A549 (cell line): ENCODE measurements around the gene SCAANT1. TPM values are rescaled to one million over a fixed set of nuclear protein-coding genes. Genes with fewer than 3 reads are reported as not detected.

ENCODE experiments used
- ATAC-seq, 2 experiments: fragments of 200-7000 bp in 1 of 2; fragments of >200 bp in 1 of 2; cut with Nextera tagmentation in 1 of 2; cut with Tn5 transposase in 1 of 2; 3 replicates each; pipeline versions ENCODE4 v1.8.0 to v1.9.1; 2018 to 2020; ENCODE audit warnings: mild to moderate bottlenecking in 1 of 2, moderate library complexity in 1 of 2
- CTCF ChIA-PET: fragments of 300-600 bp; sonication (Branson Sonifier 250); formaldehyde crosslinking; extraction: SDS; loops from one replicate; lab custom pipeline; 2021; ENCODE audit warnings: antibody characterized with exemption, inconsistent platforms; lab: Yijun Ruan, JAX
- POLR2A ChIA-PET: fragments of 350-600 bp; formaldehyde crosslinking; extraction: SDS; loops from one replicate; lab custom pipeline; 2021; ENCODE audit warnings: antibody characterized with exemption, inconsistent platforms; lab: Yijun Ruan, JAX
- DNase-seq, 2 experiments: peaks; one replicate each; pipeline versions ENCODE4 v3.0.0 to v3.0.0-alpha.2; 2011 to 2016; ENCODE audit warnings: low read depth in 1 of 2, low spot score in 1 of 2
- FAIRE-seq: peaks from 2 replicates; lab custom pipeline; 2011; peaks lifted over from hg19 to GRCh38; lab: Jason Lieb, UNC
- H3K27ac ChIP-seq, 2 experiments: fragments of >200 bp; sonication (Bioruptor Twin); formaldehyde crosslinking; 3 replicates each; pipeline ENCODE4 v1.5.1; 2016 to 2017
- H3K4me1 ChIP-seq: fragments of >200 bp; sonication (Bioruptor Twin); formaldehyde crosslinking; 3 replicates; pipeline ENCODE4 v1.6.1; 2016
- H3K4me2 ChIP-seq: fragments of >200 bp; sonication (Bioruptor Twin); formaldehyde crosslinking; 3 replicates; pipeline ENCODE4 v1.6.1; 2016
- H3K4me3 ChIP-seq: fragments of >200 bp; sonication (Bioruptor Twin); formaldehyde crosslinking; 3 replicates; pipeline ENCODE4 v1.5.1; 2016
- H3K9me3 ChIP-seq: fragments of >200 bp; sonication (Bioruptor Twin); formaldehyde crosslinking; 3 replicates; pipeline ENCODE4 v1.6.1; 2016
- ATOH8 ChIP-seq: fragments of 250-450 bp; sonication (Bioruptor Pico); IDR thresholded peaks from 2 replicates; pipeline ENCODE4 v1.5.0; 2020; ENCODE audit warnings: low read depth, mild to moderate bottlenecking, moderate library complexity
- BHLHE40 ChIP-seq: IDR thresholded peaks from 2 replicates; pipeline ENCODE4 v1.6.1; 2012; ENCODE audit warnings: low read depth, low read length, inconsistent platforms
- CHD4 ChIP-seq: fragments of 200-600 bp; sonication (generic); IDR thresholded peaks from 2 replicates; pipeline ENCODE4 v1.6.1; 2016; ENCODE audit warnings: antibody characterized with exemption, mild to moderate bottlenecking, borderline replicate concordance
- CTCF ChIP-seq: fragments of >200 bp; sonication (Bioruptor Twin); formaldehyde crosslinking; IDR thresholded peaks from 3 replicates; pipeline ENCODE4 v1.5.1; 2016
- EP300 ChIP-seq, 2 experiments: fragments of >200 bp; sonication (Bioruptor Twin); formaldehyde crosslinking; IDR thresholded peaks; 2 replicates in 1 of 2; 3 replicates in 1 of 2; pipeline ENCODE4 v1.6.1; 2016 to 2017
- HEYL ChIP-seq: fragments of 250-450 bp; sonication (Bioruptor Pico); IDR thresholded peaks from 2 replicates; pipeline ENCODE4 v1.8.0; 2021; ENCODE audit warnings: mild to moderate bottlenecking, moderate library complexity
- HMGXB4 ChIP-seq: fragments of 250-450 bp; sonication (Bioruptor Pico); IDR thresholded peaks from 2 replicates; pipeline ENCODE4 v1.5.0; 2021; ENCODE audit warnings: mild to moderate bottlenecking, moderate library complexity, borderline replicate concordance
- KDM1A ChIP-seq: fragments of 200-600 bp; sonication (generic); IDR thresholded peaks from 2 replicates; pipeline ENCODE4 v1.6.1; 2016; ENCODE audit warnings: low read depth, mild to moderate bottlenecking
- KDM5A ChIP-seq: fragments of 200-600 bp; sonication (generic); IDR thresholded peaks from 2 replicates; pipeline ENCODE4 v1.6.1; 2016; ENCODE audit warnings: antibody characterized with exemption, mild to moderate bottlenecking
- MAZ ChIP-seq: fragments of 150-350 bp; IDR thresholded peaks from 2 replicates; pipeline ENCODE4 v1.6.1; 2014; ENCODE audit warnings: antibody characterized with exemption, low read depth, low read length, borderline replicate concordance
- RCOR1 ChIP-seq: fragments of 150-350 bp; IDR thresholded peaks from 2 replicates; pipeline ENCODE4 v1.6.1; 2014; ENCODE audit warnings: antibody characterized with exemption, low read length, low read depth
- ZC3H11A ChIP-seq: fragments of 450-650 bp; IDR thresholded peaks from 2 replicates; pipeline ENCODE4 v1.6.1; 2014; ENCODE audit warnings: antibody characterized with exemption, mild to moderate bottlenecking
- WGBS: methylation state at CpG from one replicate; pipeline ENCODE4 v1.1.6; 2017; ENCODE audit errors: missing lambda C conversion rate; 5-methylcytosine and 5-hydroxymethylcytosine counted together
- polyA plus RNA-seq, 4 experiments: library from polyadenylated mRNA; depleted of rRNA in 3 of 4; stranded (reverse); fragments of >200 nt; fragmentation: RNase III in 1 of 4; extraction: RNeasy Plus Mini Kit Qiagen cat#74134 plus additional on column Dnase treatment in 1 of 4; gene quantifications; 2 replicates in 3 of 4; 3 replicates in 1 of 4; pipeline ENCODE4 v1.2.3, GENCODE V29; 2011 to 2017

SCAANT1 gene
- polyA plus RNA-seq, 2 of the 4 experiments (the other 2 are of a cell fraction), result not detected

- no peak overlapping the region for H3K4me2 ChIP-seq
- CTCF ChIA-PET, result interaction anchor here (1.3 kb wide), 1 partner anchor 25 kb away, joined by 3 read pairs; no protein-coding TSS in a partner anchor
Observed at GRCh38 chr3:63936925-63937324, 24.7 kb upstream of the SCAANT1 start.

GRCh38 chr3:63934041-63934866 is 22.1 kb upstream of the SCAANT1 start:
- Histone ChIP-seq H3K4me3 (no peak overlapping the region), H3K4me2 (no peak overlapping the region), H3K27ac (no peak overlapping the region), H3K4me1 (peaks cover 26% of the 10 kb centered on the region; the same call in 2 of the 3 replicates), H3K9me3 (no peaks in the 10 kb centered on the region)
- WGBS, result 79% methylated on average over 5 of the region's 6 CpGs
- FAIRE-seq (no peak), ATAC-seq (no peak), DNase-seq (no peak)
- ChIA-PET POLR2A (no interaction called here), CTCF (no interaction called here)
- TF ChIP-seq BHLHE40 (no peak), ATOH8 (CRISPR knock-in tag) (no peak)
- TF ChIP-seq, all 56 proteins: peak for 0

More at GRCh38 chr3:63936925-63937324, 24.7 kb upstream of the SCAANT1 start:
- FAIRE-seq, result no peak
- peaks cover 26% of the 10 kb centered on the region; the same call in 2 of the 3 replicates for H3K4me1 ChIP-seq
- H3K27ac ChIP-seq, result no peak overlapping the region
- 92% methylated on average over 4 of the region's 4 CpGs for WGBS
- TF ChIP-seq KDM1A, result no peak
- H3K9me3 ChIP-seq, result no peaks in the 10 kb centered on the region
- H3K4me3 ChIP-seq, result no peak overlapping the region
- POLR2A ChIA-PET, result no interaction called here
- no peak for ATAC-seq
- no peak for DNase-seq

- Histone ChIP-seq H3K4me2 (no peak overlapping the region), H3K9me3 (no peaks in the 10 kb centered on the region), H3K4me3 (no peak overlapping the region), H3K27ac (no peak overlapping the region), H3K4me1 (peaks cover 26% of the 10 kb centered on the region; the same call in 2 of the 3 replicates)
- ATAC-seq (no peak), DNase-seq (no peak), FAIRE-seq (no peak)
- WGBS, result 87% methylated on average over 1 of the region's 1 CpG
- ChIA-PET CTCF (interaction anchor here (0.6 kb wide), 1 partner anchor 60 kb away, joined by 3 read pairs; no protein-coding TSS in a partner anchor), POLR2A (no interaction called here)
- TF ChIP-seq BHLHE40, result no peak
- TF ChIP-seq HEYL (CRISPR knock-in tag), result no peak
- TF ChIP-seq EP300 (IDR thresholded peaks at IDR 0.05), result no peak
- no peak for TF ChIP-seq RCOR1
- TF ChIP-seq KDM5A, result no peak
- TF ChIP-seq CHD4, result no peak
- no peak for TF ChIP-seq ZC3H11A
- TF ChIP-seq MAZ, result no peak
- no peak for TF ChIP-seq CTCF
- TF ChIP-seq HMGXB4, result no peak
Observed at GRCh38 chr3:63933459-63933858, 21.3 kb upstream of the SCAANT1 start.
